GM21390 (cell line): ENCODE measurements around the gene LRRC43.
"Not testable (repeated sequence)": the region's sequence is repeated elsewhere in the genome, so short reads cannot be mapped to it uniquely, and the experiment has no call there.

Experiments
- ATAC-seq: cut with Tn5 transposase; IDR thresholded peaks from one replicate; pipeline ENCODE4 v1.9.1; 2021; ENCODE audit not compliant: unreplicated experiment

LRRC43 gene

DNA sequence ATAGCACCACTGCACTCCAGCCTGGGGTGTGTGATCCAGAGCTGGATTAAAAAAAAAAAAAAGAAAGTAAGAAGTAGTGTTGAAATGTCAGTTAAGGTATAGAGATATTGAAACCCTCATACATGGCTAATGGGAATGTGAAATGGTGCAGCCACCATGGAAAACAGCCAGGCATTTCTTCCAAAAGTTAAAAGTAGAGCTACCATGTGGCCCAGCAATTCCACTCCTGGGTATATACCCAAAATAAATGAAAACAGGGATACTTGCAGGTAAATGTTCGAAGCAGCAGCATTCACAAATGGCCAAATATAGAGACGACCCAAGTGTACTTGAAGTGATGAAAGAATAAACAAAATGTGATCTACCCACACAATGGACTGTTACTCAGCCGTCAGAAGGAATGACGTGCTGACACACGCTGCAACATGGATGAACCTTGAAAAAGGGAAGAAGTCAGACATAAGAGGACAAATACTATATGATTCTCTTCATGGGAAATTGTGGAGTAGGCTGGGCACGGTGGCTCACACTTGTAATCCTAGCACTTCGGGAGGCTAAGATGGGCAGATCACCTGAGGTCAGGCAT lies 24.1 kb upstream of the LRRC43 start:
- ATAC-seq, result no peak

DNA sequence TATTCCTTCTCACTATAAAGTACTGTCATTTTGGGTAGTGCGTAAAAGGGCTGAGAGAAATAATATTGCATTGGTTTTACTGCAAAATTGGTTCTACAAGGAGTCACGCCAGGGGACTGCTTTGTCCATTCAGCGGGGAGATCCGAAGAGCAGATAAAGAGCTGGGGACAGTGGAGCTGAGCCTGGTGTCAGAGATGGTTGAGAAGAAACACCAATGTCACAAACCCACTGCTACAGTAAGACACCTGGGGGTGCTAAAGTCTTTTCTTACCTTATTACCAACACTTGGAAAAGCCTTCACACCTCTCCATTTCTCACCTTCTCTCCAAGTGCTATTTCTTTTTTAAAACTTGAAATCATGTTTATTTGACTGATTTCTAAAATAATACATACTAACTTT lies 23.0 kb upstream of the LRRC43 start:
- no peak for ATAC-seq

DNA sequence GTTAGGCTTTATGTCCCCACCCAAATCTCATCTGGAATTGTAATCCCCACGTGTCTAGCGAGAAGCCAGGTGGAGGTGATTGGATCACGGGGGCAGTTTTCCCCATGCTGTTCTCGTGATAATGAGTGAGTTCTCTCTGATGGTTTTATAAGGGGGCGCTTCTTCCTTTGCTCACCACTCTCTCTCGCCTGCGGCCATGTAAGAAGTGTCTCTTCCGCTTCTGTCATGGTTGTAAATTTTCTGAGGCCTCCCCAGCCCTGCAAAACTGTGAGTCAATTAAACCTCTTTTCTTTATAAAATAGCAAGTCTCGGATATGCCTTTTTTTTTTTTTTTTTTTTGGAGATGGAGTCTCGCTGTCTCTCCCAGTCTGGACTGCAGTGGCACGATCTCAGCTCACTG lies 22.2 kb upstream of the LRRC43 start:
- ATAC-seq, result no peak

DNA sequence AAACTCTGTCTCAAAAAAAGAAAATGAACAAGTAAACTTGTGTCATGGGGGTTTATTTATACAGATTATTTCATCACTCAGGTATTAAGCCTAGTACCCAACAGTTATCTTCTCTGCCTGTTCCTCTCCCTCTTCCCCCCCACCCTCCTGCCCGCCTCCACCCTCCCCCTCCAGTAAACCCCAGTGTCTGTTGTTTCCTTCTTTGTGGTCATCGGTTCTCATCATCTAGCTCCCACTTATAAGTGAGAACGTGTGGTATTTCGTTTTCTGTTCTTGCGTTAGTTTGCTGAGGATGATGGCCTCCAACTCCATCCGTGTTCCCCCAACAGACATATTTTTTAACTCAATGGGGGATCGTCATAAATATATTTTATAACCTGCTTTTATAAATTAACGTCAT lies 21.2 kb upstream of the LRRC43 start:
- no peak for ATAC-seq

DNA sequence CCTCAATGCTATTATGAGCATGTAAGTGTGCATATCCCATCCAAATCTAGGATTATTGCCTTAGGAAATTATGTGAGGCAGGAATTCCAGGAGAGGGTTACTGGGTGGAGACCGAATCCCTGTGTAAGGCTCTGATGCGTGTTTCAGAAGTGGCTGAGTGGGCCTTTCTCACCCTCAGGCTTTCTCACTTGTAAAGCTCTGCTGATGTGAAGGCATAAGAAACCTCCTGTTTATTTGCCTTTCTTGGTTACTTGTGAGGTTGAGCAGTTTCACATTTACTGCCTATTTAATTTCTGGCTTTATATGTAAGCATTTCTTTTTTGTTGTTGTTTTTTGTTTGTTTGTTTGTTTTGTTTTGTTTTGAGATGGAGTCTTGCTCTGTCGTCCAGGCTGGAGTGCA lies 19.9 kb upstream of the LRRC43 start:
- ATAC-seq, result no peak

DNA sequence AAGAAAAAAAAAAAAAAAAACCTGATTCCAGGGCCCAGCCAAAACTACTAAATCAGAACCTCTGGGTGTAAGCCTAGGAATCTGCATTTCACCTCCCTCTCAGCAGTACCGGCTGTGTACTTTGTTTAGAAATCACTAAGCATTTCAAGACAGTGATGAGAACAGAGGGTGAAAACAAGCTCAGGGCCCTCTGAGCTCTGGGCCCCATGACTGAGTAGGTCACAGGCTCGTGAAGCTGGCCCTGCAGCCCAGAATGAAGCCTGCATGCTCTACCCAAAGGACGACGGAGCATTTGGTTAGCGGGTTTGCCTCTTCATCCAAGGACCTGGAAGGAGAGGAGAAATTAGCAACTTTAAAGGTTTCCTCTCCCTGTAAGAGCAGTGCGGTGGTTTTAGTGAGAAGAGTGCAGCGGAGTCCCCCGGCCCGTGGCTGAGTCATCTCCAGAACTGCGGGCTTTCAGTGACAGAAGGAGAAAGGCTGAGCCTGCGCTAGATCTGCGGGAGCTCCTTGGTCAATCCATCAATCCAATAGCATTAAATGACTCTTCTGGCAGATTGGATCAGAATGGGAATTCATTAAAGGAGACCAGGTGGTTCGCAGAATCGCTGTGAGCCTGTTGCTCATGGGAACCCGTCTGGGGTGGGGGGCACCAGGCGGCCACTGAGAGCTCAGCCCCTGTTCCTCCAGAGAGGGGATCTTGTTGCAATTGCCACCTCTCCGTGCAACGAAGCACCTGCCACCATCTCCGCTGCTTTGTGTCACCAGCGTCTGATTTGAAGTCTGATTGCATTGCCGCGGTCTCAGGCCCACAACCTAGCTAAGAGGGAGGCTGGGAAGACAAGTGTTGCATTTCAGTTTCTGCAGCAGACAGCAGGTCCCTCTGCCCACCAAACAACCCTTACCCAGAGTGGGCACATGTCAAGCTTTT lies 16.2 kb upstream of the LRRC43 start:
- no peak for ATAC-seq

DNA sequence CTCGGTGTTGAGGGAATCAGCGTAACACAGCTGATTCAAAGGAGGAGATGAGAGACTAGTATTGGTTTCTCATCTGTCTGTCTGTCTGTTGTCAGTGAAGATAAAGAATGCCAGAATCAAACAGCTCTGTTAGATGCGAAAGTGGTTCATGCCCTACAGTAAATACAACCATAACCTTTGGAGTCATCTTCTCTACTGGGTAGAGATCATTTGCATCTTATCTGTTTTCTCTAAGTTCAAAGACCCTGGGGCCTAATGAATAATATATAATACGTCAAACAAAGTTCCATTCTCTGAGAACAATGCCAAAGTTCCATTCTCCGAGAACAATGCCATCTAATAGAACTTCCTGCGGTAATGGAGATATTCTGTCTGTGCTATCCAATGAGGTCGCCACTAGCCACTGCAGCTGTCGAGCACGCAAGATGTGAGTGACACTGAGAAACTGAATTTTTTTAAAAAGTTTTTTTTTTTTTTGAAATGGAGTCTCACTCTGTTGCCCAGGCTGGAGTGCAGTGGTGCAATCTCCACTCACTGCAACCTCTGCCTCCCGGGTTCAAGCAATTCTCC lies 15.5 kb upstream of the LRRC43 start:
- ATAC-seq, result no peak

DNA sequence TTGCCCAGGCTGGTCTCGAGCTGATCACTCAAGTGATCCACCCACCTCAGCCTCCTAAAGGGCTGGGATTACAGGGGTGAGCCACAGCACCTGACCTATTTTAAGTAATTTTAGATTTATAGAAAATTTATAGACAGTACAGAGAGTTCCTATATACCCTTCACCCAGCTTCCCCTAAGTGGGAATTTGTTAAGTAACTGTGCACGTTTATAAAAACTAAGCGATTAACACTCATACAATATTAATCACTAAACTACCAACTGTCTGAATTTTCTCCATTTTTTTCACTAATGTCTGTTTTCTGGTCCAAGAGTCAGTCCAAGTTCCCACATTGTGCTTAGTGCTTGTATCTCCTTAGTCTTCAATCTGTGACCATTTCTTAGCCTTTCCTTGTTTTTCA lies 14.4 kb upstream of the LRRC43 start:
- no peak for ATAC-seq

DNA sequence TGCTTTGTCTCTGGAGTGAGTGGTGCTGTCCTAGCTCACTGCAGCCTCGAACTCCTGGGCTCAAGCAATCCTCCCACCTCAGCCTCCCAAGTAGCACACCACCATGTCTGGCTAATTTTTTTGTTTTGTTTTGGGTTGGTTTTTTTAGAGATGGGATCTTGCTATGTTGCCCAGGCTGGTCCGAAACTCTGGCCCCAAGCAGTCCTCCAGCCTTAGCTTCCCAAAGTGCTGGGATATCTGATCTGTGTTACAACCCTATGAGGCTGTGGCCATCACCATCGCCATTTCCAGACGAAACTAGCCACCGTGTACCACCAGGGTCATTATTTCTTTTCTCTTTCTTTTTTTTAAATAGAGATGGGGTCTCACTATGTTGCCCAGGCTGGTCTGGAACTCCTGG lies 11.5 kb upstream of the LRRC43 start:
- ATAC-seq, result no peak

DNA sequence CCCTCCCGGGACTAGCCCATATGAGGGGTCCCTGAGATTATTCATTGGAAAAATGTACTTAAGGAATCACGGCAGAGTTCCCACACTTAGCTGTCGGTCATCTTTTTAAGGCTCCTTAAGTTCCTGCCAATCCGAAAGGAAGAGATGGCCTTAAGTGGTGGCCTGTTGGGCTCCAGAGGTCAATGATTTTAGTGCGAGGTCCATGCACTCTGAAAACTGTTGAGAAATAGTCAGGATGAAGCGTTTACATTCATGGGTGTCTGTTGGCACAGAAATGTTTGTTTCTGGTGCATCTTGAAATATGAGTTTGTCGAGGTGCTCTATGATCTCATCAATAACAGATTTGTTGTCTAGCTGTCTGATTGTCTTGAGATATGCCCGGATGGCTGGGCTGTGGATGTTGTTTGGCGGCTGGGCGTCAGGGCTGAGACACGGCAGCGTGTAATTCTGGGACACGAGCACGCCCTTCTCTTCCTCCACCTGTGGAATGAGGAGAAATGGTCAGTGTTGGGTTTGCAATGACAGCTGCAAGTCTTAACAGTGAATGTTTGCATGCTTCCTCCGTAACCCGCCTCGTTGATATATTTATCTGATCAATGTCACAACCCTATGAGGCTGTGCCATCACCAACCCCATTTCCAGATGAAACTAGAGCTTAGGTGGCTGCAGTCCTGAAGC lies 10.5 kb upstream of the LRRC43 start:
- ATAC-seq, result no peak

DNA sequence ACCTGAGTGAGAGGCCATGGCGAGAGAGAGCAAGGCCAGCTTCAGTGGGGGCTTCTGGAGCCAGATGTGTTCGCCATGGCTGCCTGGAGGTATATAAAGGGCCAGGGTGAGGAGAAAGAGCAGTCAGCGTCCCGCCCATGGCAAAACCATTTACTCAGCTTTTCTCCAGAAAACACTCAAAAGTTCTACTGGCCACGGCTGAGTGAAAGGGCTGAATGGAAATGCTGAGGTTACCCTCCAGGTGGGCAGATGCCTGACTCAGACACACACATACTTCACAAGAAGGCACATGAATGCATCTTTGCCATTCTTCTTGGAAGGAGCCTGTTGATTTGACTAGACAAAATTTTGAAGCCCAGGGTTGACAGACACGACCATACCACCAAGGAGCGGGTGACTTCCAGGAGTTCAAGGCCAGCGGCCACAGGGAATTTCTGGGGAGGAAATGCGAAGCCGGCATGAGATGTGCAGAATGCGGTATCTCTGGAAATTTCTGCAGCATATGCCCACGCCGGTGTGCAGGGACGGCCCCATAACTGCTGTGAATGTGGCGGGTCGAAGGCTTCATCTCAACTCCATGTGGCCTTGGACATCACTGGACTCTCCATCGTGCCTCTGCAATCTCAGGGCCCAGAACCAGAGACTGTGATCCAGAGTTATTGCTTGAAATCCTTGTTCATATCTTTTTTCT lies 8.6 kb upstream of the LRRC43 start, which contains the start of gene IL31:
IL31 (minus strand) TSS at position 67 of the 691 bp plus-strand sequence; CDS start at position 18, 49 bp downstream.
- no peak for ATAC-seq

DNA sequence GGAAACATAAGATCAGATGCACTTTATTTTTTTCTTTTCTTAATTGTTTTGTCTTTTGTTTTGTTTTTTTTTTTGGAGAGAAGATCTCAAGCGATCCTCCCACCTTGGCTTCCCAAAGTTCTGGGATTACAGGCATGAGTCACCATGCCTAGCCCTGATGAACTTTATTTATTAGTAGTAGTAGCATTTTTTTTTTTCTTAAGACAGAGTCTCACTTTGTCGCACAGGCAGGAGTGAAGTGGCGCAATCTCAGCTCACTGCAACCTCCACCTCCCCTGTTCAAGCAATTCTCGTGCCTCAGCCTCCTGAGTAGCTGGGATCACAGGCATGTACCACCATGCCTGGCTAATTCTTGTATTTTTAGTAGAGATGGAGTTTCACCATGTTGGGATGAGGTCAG lies 6.5 kb upstream of the LRRC43 start:
- not testable (repeated sequence) for ATAC-seq

DNA sequence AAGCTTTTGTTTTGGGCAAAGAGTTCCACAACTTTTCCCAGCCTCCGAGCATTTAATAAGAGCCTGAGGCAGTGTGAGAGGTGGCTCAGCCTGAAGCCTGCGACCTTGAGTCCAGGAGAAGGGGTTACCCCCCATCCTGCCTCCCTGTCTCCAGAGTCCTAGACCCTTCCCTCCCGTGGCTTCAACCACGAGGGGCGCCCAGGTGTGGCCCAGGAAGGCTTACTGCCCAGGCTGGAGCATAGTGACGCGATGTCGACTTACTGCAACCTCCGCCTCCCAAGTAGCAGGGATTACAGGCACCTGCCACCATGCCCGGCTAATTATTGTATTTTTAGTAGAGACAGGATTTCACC lies 641 bp downstream of the LRRC43 start:
- no peak for ATAC-seq

DNA sequence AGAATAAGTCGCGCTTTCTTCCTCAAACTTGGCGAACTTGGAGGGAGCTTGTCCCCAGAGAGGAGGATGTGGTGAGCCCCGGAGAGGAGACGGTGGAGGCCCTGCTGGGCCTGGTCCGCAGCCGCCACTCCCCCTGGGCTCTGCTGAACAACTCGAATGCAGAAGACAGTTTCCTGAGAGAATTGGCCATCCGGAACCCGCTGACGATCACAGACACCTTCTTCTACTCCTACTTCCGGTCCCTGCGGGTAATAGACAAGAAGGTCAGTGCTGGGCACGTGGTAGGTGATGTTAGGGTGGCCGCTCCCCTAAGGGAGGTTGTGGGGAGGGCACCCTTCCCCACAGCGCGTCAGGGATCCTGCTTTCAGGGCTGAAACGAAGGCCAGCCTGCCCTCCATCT lies 1.6 kb downstream of the LRRC43 start:
- no peak for ATAC-seq

DNA sequence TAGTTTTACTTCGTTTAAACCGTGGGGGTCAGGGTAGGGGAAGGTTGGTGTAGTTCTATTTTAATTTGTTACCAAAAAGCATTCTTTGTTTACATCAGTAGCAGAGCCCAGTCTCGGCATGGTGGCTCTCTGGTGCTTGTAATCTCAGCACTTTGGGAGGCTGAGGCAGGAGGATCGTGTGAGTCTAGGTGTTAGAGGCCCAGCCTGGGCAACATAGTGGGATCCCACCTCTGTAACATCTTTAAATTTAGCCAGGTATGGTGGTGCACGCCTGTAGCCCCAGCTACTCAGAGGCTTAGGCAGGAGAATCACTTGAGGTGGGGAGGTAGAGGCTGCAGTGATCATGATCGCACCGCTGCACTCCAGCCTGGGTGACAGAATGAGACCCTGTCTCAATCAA lies 2.2 kb downstream of the LRRC43 start:
- ATAC-seq, result no peak

DNA sequence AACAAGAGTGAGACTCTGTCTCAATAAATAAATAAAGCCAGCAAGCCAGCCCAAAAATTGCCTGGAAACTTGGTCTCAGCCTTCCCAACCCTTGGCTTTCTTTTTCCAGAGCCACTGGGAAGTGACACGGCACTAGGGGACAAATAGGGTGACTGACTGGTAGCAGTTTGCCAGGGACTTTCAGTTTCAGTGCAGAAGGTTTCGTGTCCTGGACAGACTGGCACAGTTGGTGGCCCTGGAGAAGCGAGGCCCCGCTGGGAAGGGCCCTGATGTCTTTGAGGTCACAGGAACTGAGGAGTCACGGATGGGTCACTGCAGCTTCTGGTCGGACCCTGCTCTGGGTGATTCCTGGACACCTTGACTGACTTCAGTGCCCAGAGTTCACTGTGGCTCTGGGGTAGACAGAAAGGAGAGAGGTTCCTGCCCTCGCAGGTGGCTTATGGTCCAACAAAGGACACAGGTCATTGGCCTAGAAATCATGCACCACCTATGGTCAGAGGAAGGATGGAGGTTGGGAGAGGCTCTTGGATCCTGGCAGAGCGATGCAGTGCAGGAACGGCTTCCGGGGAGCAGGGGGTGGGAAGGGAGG lies 2.7 kb downstream of the LRRC43 start:
- ATAC-seq, result no peak

DNA sequence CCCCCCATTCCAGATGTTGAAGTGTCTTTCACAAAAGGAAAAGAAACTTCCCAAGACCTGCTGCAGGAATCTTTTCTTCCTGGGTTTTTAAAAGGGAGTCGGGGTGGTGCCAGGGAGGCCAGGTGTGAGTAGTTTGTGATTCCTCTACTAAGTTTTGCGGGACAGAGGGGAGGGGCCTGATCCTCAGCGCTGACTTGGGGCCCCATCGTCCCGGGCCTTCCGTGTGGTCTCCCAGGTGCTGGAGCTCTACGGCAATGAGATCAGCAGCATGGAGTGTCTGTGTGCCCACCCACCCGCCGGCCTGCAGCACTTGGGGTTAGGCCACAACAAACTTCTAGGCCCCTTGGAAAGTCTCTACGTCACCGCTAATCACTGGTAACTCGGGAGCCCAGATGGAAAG lies 4.5 kb downstream of the LRRC43 start:
- ATAC-seq, result no peak

DNA sequence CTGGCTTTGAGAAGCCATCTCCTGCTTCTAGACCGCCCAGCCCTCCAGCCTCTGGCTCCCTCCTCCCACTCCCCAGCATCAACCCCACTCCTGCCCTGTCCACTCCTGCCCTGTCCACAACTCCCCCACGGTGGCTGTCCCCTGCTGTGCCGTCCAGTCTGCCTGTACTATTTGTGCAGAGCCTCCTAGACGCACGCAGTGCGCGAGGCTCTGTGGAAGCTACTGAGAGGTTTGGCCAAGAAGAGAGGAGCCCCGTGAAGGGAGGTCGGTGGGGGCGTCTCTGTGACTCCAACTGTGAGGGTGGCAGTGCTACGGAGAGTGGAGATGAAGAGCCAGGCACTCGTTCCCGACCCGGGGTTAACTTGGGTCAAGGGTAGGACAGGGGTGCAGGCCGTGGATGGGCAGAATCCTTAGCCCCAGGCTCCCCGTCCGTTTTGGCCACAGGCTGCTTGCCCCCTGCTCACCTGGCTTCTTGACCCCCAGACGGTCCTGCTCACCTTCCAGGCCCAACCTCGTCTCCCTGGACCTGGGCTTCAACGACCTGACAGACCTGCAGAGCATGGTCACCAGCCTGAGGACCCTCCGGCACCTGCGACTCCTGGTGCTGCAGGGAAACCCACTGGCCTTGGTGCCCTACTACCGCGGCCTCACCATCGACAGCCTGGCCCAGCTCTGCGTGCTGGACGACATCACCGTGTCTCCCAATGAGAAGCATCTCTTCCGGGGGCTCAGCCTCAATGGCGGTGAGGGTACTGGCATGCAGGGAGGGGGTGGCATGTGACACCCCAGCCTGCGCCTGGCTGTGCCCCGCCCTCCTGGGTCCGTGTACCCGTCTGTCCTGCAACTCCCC lies 6.9 kb downstream of the LRRC43 start:
- ATAC-seq, result no peak

DNA sequence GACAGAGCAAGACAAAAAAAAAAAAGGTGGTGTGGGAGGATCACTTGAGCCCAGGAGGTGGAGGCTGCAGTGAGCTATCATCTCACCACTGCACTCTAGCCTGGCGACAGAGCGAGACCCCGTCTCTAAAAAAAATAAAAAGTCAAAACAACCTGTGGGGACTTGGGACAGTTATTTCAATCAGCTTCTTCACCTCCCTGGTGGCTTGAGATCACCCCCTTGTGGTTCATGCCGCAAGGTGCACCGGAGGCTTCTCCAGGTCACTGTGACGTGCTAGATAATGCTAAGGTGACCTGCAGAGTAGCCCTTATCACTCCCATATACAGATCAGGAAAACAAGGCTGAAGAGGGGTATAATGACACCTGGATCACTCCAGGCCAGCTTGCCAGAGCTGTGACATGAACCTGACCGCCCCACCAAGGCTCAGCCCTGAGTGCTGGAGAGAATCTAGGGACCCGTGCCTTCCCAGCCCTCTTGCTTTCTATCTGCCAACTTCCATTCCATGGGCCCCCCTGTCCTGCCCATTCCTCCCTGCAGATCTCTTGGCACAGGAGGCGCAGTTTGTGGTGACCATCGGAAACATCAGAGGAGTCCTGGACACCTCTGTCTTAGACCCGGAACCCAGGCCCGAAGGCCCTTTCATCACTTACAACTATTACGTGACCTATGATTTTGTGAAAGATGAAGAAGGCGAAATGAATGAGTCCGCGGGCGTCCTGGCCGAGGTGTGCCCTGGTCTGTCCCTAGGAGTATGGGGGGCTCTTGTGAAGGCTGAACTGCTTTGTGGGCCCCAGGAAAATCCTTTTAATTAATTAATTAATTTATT lies 8.1 kb downstream of the LRRC43 start:
- ATAC-seq, result no peak
